SK-N-SH treated with all-trans-retinoic acid at 6 μM for 48 hours (cell line): Measurements from ENCODE around the gene FAM89B.
A peak's percentile ranks its signal among the peaks of the same experiment; 100 is the strongest.

Experiments used
- ARNTL ChIP-seq: fragments of 450-650 bp; formaldehyde crosslinking; IDR thresholded peaks from 2 replicates; pipeline ENCODE4 v1.5.0; 2020; ENCODE audit warnings: low read depth, mild to moderate bottlenecking, moderate library complexity, borderline replicate concordance
- ISL1 ChIP-seq: fragments of 250-450 bp; sonication (Bioruptor Pico); IDR thresholded peaks from 2 replicates; pipeline ENCODE4 v2.1.2; 2022; ENCODE audit warnings: mild to moderate bottlenecking, moderate library complexity
- SNAI2 ChIP-seq: fragments of 250-450 bp; sonication (Bioruptor Pico); IDR thresholded peaks from 2 replicates; pipeline ENCODE4 v1.5.0; 2020; ENCODE audit warnings: mild to moderate bottlenecking, moderate library complexity
- TOX ChIP-seq: fragments of 250-450 bp; sonication (Bioruptor Pico); IDR thresholded peaks from 2 replicates; pipeline ENCODE4 v1.8.0; 2021; ENCODE audit warnings: mild to moderate bottlenecking, moderate library complexity, borderline replicate concordance
- ZC3H10 ChIP-seq: fragments of 250-450 bp; sonication (Bioruptor Pico); IDR thresholded peaks from 2 replicates; pipeline ENCODE4 v1.5.1; 2021; ENCODE audit warnings: mild to moderate bottlenecking, moderate library complexity
- ZFP3 ChIP-seq: fragments of 250-450 bp; sonication (Bioruptor Pico); IDR thresholded peaks from 2 replicates; pipeline ENCODE4 v1.5.0; 2020; ENCODE audit warnings: mild to moderate bottlenecking, moderate library complexity
- ZFP30 ChIP-seq: fragments of 450-650 bp; formaldehyde crosslinking; IDR thresholded peaks from 2 replicates; pipeline ENCODE4 v1.5.0; 2022; ENCODE audit warnings: mild to moderate bottlenecking, moderate library complexity
- ZNF565 ChIP-seq: fragments of 450-650 bp; formaldehyde crosslinking; conservative IDR thresholded peaks from 2 replicates; pipeline ENCODE4 v1.5.0; 2020; ENCODE audit warnings: low read depth, mild to moderate bottlenecking, moderate library complexity
- TF ChIP-seq, protein P1 (sequence below): fragments of 250-450 bp; sonication (Bioruptor Pico); IDR thresholded peaks from 2 replicates; pipeline ENCODE4 v1.8.0; 2021; ENCODE audit warnings: low read depth, mild to moderate bottlenecking, moderate library complexity, borderline replicate concordance
- TF ChIP-seq, protein P2 (sequence below): fragments of 250-450 bp; sonication (Bioruptor Pico); IDR thresholded peaks from 2 replicates; pipeline ENCODE4 v1.5.1; 2021; ENCODE audit warnings: mild to moderate bottlenecking, moderate library complexity
- TF ChIP-seq, protein P3 (sequence below): fragments of 250-450 bp; sonication (Bioruptor Pico); IDR thresholded peaks from 2 replicates; pipeline ENCODE4 v1.8.0; 2020; ENCODE audit warnings: mild to moderate bottlenecking, moderate library complexity, borderline replicate concordance

- TF ChIP-seq ZNF565 (CRISPR knock-in tag) (no peak), ARNTL (CRISPR knock-in tag) (no peak), ISL1 (CRISPR knock-in tag) (no peak), TOX (CRISPR knock-in tag) (no peak), SNAI2 (CRISPR knock-in tag) (no peak), ZFP3 (CRISPR knock-in tag) (peak; percentile 95), ZC3H10 (CRISPR knock-in tag) (no peak), ZFP30 (CRISPR knock-in tag) (no peak)
- TF ChIP-seq, protein P1, sequence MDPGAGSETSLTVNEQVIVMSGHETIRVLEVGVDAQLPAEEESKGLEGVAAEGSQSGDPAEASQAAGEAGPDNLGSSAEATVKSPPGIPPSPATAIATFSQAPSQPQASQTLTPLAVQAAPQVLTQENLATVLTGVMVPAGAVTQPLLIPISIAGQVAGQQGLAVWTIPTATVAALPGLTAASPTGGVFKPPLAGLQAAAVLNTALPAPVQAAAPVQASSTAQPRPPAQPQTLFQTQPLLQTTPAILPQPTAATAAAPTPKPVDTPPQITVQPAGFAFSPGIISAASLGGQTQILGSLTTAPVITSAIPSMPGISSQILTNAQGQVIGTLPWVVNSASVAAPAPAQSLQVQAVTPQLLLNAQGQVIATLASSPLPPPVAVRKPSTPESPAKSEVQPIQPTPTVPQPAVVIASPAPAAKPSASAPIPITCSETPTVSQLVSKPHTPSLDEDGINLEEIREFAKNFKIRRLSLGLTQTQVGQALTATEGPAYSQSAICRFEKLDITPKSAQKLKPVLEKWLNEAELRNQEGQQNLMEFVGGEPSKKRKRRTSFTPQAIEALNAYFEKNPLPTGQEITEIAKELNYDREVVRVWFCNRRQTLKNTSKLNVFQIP (CRISPR knock-in tag), result no peak
- TF ChIP-seq, protein P2, sequence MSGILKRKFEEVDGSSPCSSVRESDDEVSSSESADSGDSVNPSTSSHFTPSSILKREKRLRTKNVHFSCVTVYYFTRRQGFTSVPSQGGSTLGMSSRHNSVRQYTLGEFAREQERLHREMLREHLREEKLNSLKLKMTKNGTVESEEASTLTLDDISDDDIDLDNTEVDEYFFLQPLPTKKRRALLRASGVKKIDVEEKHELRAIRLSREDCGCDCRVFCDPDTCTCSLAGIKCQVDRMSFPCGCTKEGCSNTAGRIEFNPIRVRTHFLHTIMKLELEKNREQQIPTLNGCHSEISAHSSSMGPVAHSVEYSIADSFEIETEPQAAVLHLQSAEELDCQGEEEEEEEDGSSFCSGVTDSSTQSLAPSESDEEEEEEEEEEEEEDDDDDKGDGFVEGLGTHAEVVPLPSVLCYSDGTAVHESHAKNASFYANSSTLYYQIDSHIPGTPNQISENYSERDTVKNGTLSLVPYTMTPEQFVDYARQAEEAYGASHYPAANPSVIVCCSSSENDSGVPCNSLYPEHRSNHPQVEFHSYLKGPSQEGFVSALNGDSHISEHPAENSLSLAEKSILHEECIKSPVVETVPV (CRISPR knock-in tag), result no peak
- TF ChIP-seq, protein P3, sequence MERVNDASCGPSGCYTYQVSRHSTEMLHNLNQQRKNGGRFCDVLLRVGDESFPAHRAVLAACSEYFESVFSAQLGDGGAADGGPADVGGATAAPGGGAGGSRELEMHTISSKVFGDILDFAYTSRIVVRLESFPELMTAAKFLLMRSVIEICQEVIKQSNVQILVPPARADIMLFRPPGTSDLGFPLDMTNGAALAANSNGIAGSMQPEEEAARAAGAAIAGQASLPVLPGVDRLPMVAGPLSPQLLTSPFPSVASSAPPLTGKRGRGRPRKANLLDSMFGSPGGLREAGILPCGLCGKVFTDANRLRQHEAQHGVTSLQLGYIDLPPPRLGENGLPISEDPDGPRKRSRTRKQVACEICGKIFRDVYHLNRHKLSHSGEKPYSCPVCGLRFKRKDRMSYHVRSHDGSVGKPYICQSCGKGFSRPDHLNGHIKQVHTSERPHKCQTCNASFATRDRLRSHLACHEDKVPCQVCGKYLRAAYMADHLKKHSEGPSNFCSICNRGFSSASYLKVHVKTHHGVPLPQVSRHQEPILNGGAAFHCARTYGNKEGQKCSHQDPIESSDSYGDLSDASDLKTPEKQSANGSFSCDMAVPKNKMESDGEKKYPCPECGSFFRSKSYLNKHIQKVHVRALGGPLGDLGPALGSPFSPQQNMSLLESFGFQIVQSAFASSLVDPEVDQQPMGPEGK, result no peak
Measured at GRCh38 chr11:65539744-65540289, 32.5 kb upstream of the FAM89B start.
